SJSA1 (cell line): ENCODE results near the gene TOM1L1. TPM values are rescaled to one million over a fixed set of nuclear protein-coding genes. Genes with fewer than 3 reads are reported as not detected.

ENCODE experiments used
- DNase-seq, 2 experiments: peaks; one replicate each; pipeline ENCODE4 v3.0.0-alpha.2; 2015 to 2020; ENCODE audit warnings: low spot score in 2 of 2, low read depth in 1 of 2
- H3K27ac ChIP-seq: fragments of 250-450 bp; sonication (Bioruptor Pico); 2 replicates; pipeline ENCODE4 v1.5.1; 2020; ENCODE audit warnings: mild to moderate bottlenecking, moderate library complexity
- H3K27me3 ChIP-seq: fragments of 250-450 bp; sonication (Bioruptor Pico); replicated peaks from 2 replicates; pipeline ENCODE4 v1.5.1; 2020; ENCODE audit warnings: mild to moderate bottlenecking, moderate library complexity
- H3K36me3 ChIP-seq: fragments of 250-450 bp; sonication (Bioruptor Pico); 2 replicates; pipeline ENCODE4 v1.5.1; 2020; ENCODE audit warnings: mild to moderate bottlenecking
- H3K4me1 ChIP-seq: fragments of 250-450 bp; sonication (Bioruptor Pico); replicated peaks from 2 replicates; pipeline ENCODE4 v1.6.1; 2021; ENCODE audit warnings: mild to moderate bottlenecking
- H3K4me3 ChIP-seq: fragments of 250-450 bp; sonication (Bioruptor Pico); 2 replicates; pipeline ENCODE4 v1.5.1; 2020; ENCODE audit warnings: mild to moderate bottlenecking
- H3K9me3 ChIP-seq: fragments of 250-450 bp; sonication (Bioruptor Pico); replicated peaks from 2 replicates; pipeline ENCODE4 v1.5.1; 2020; ENCODE audit warnings: mild to moderate bottlenecking
- total RNA-seq: library from RNA; depleted of rRNA; stranded (reverse); fragments of >200 nt; shearing (Covaris generic); gene quantifications from 2 replicates; pipeline ENCODE4 v1.2.3, GENCODE V29; 2014

The TOM1L1 gene
- total RNA-seq, 1 experiment from 2014 or later: 49.3 TPM

GRCh38 chr17:54971901-54972300, 71.2 kb downstream of the TOM1L1 start:
- H3K4me1 ChIP-seq: peaks cover 11% of the 10 kb centered on the region
- no peak overlapping the region for H3K4me3 ChIP-seq
- peaks cover 11% of the 10 kb centered on the region for H3K36me3 ChIP-seq
- no peak for DNase-seq
- no peaks in the 10 kb centered on the region for H3K27me3 ChIP-seq
- no peaks in the 10 kb centered on the region for H3K9me3 ChIP-seq
- no peak overlapping the region for H3K27ac ChIP-seq

GRCh38 chr17:54972406-54973138, 71.9 kb downstream of the TOM1L1 start:
- no peak for DNase-seq
- Histone ChIP-seq H3K4me3 (no peak overlapping the region), H3K27me3 (no peaks in the 10 kb centered on the region), H3K9me3 (no peaks in the 10 kb centered on the region), H3K4me1 (peaks cover 8% of the 10 kb centered on the region; the same call in 1 of the 2 replicates), H3K27ac (no peak overlapping the region), H3K36me3 (peaks cover 8% of the 10 kb centered on the region)

DNA sequence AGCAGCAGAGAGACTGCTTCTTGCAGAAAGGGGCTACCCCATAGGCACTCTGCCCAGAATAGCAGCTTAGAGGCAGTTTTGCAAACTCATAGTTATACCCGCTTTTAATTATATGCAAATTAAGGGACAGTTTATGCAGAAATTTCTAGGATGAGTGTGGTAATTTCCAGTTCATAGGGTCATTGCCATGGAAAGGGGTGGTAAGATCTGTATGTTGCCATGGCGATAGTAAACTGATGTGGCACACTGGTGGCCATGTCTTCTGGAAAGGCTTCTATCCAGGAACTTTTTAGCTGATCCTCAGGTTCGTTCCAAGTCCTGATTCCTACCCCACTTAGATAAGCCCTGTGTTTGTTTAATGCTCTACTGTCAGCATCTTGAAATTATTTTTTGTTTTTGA, 74.1 kb downstream of the TOM1L1 start:
- H3K9me3 ChIP-seq: no peaks in the 10 kb centered on the region
- H3K27me3 ChIP-seq: no peaks in the 10 kb centered on the region
- no peaks in the 10 kb centered on the region for H3K36me3 ChIP-seq
- no peak for DNase-seq
- H3K27ac ChIP-seq: no peak overlapping the region
- peaks cover 3% of the 10 kb centered on the region; the same call in 1 of the 2 replicates for H3K4me1 ChIP-seq
- no peak overlapping the region for H3K4me3 ChIP-seq

GRCh38 chr17:54976316-54976715, 75.7 kb downstream of the TOM1L1 start:
- Histone ChIP-seq H3K4me1 (no peaks in the 10 kb centered on the region), H3K36me3 (no peaks in the 10 kb centered on the region), H3K27me3 (no peaks in the 10 kb centered on the region), H3K27ac (no peak overlapping the region), H3K9me3 (0 out of 2 replicates have a peak, but pooled peaks cover 2% of the 10 kb centered on the region), H3K4me3 (no peak overlapping the region)
- no peak for DNase-seq

DNA sequence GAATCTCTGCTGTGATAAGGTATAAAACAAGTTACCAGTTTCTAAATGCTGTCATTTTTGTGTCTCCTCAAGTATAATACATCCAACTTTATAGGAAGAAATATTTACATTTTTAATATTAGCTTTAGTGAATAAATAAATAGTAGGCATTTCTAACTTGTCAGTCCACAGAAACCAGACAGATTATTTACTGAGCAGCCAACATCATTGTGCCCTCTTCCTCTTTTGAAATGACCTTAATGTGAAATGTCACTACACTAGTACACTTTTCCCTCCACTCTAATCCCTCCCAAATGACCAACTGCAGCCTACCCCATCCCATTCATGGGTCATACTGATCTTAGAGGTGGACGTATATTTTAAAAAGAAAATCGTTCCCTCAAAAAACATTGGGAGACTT, 77.1 kb downstream of the TOM1L1 start:
- Histone ChIP-seq H3K27ac (no peak overlapping the region), H3K36me3 (no peaks in the 10 kb centered on the region), H3K4me1 (no peaks in the 10 kb centered on the region), H3K9me3 (0 out of 2 replicates have a peak, but pooled peaks cover 2% of the 10 kb centered on the region), H3K4me3 (no peak overlapping the region), H3K27me3 (no peaks in the 10 kb centered on the region)
- no peak for DNase-seq

- Histone ChIP-seq H3K27ac (no peak overlapping the region), H3K27me3 (no peaks in the 10 kb centered on the region), H3K9me3 (0 out of 2 replicates have a peak, but pooled peaks cover 2% of the 10 kb centered on the region), H3K36me3 (no peaks in the 10 kb centered on the region), H3K4me1 (no peaks in the 10 kb centered on the region), H3K4me3 (no peak overlapping the region)
- DNase-seq: no peak
These were observed 79.0 kb downstream of the TOM1L1 start for GRCh38 chr17:54979657-54980056.

- Histone ChIP-seq H3K9me3 (0 out of 2 replicates have a peak, but pooled peaks cover 2% of the 10 kb centered on the region), H3K27me3 (no peaks in the 10 kb centered on the region), H3K4me1 (no peaks in the 10 kb centered on the region), H3K36me3 (no peaks in the 10 kb centered on the region), H3K27ac (no peak overlapping the region), H3K4me3 (no peak overlapping the region)
- no peak for DNase-seq
These were observed 79.7 kb downstream of the TOM1L1 start for GRCh38 chr17:54980375-54980774.

GRCh38 chr17:54982399-54982798, 81.7 kb downstream of the TOM1L1 start:
- H3K9me3 ChIP-seq: 0 out of 2 replicates have a peak, but pooled peaks cover 2% of the 10 kb centered on the region
- H3K36me3 ChIP-seq: peaks cover 5% of the 10 kb centered on the region; the same call in 1 of the 2 replicates
- no peak overlapping the region for H3K4me3 ChIP-seq
- no peak overlapping the region for H3K27ac ChIP-seq
- no peak for DNase-seq
- no peaks in the 10 kb centered on the region for H3K27me3 ChIP-seq
- H3K4me1 ChIP-seq: no peaks in the 10 kb centered on the region

GRCh38 chr17:54983260-54983659, 82.6 kb downstream of the TOM1L1 start:
- Histone ChIP-seq H3K9me3 (0 out of 2 replicates have a peak, but pooled peaks cover 2% of the 10 kb centered on the region), H3K36me3 (peaks cover 5% of the 10 kb centered on the region; the same call in 1 of the 2 replicates), H3K4me3 (no peak overlapping the region), H3K4me1 (no peaks in the 10 kb centered on the region), H3K27ac (no peak overlapping the region), H3K27me3 (no peaks in the 10 kb centered on the region)
- DNase-seq: no peak

GRCh38 chr17:54985476-54985875, 84.8 kb downstream of the TOM1L1 start:
- no peaks in the 10 kb centered on the region for H3K4me1 ChIP-seq
- H3K36me3 ChIP-seq: peaks cover 5% of the 10 kb centered on the region; the same call in 1 of the 2 replicates
- no peak overlapping the region for H3K27ac ChIP-seq
- no peaks in the 10 kb centered on the region for H3K27me3 ChIP-seq
- H3K4me3 ChIP-seq: no peak overlapping the region
- no peak for DNase-seq
- 0 out of 2 replicates have a peak, but pooled peaks cover 2% of the 10 kb centered on the region for H3K9me3 ChIP-seq

DNA sequence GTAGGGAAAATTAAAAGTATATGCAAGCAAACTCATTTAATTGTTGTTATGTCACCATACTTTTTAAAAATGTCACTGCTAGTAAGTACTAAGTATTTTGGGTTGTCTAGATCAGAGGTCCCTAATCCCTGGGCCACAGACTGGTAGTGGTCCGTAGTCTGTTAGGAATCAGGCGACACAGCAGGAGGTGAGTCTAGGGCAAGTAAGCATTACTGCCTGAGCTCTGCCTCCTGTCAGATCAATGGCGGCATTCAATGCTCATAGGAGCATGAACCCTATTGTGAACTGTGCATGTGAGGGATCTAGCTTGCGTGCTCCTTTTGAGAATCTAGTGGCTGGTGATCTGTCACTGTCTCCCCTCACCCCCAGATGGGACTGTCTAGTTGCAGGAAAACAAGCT, 89.5 kb downstream of the TOM1L1 start:
- H3K27me3 ChIP-seq: no peaks in the 10 kb centered on the region
- no peak overlapping the region for H3K4me3 ChIP-seq
- no peaks in the 10 kb centered on the region for H3K4me1 ChIP-seq
- no peak for DNase-seq
- H3K36me3 ChIP-seq: peaks cover 10% of the 10 kb centered on the region
- H3K27ac ChIP-seq: no peak overlapping the region
- H3K9me3 ChIP-seq: no peaks in the 10 kb centered on the region

DNA sequence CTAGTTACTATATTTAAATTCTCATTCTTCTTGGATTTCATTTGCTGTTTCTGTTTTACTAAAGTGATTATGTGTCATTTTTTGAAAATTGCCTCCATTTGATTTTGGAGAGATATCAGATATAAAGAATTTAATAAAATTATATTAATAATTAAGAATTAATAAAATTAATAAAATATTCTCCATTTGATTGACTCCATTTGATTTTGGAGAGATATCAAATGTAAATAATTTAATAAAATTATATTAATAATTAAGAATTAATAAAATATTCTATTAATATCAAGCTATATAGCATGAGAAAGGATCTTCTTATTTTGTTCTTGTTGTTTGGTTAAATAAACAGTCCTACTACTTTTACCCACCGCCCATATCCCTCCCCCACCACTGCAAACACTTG, 90.9 kb downstream of the TOM1L1 start:
- no peaks in the 10 kb centered on the region for H3K27me3 ChIP-seq
- H3K27ac ChIP-seq: no peak overlapping the region
- no peaks in the 10 kb centered on the region for H3K9me3 ChIP-seq
- peaks cover 10% of the 10 kb centered on the region for H3K36me3 ChIP-seq
- H3K4me1 ChIP-seq: no peaks in the 10 kb centered on the region
- H3K4me3 ChIP-seq: no peak overlapping the region
- no peak for DNase-seq

- no peaks in the 10 kb centered on the region for H3K9me3 ChIP-seq
- DNase-seq: peak in 1 of 2 experiments; percentile 41
These were observed 92.4 kb downstream of the TOM1L1 start for GRCh38 chr17:54992797-54993639.

GRCh38 chr17:54996441-54996840, 95.8 kb downstream of the TOM1L1 start:
- H3K4me3 ChIP-seq: no peak overlapping the region
- H3K27me3 ChIP-seq: no peaks in the 10 kb centered on the region
- DNase-seq: no peak
- H3K9me3 ChIP-seq: no peaks in the 10 kb centered on the region
- H3K27ac ChIP-seq: no peak overlapping the region
- peaks cover 10% of the 10 kb centered on the region for H3K36me3 ChIP-seq
- H3K4me1 ChIP-seq: no peaks in the 10 kb centered on the region

More at GRCh38 chr17:54992797-54993639, 92.4 kb downstream of the TOM1L1 start:
- Histone ChIP-seq H3K27me3 (no peaks in the 10 kb centered on the region), H3K27ac (no peak overlapping the region), H3K4me1 (no peaks in the 10 kb centered on the region), H3K36me3 (peaks cover 6% of the 10 kb centered on the region), H3K4me3 (no peak overlapping the region)
